ENCODE results near the gene CLNK.

The CLNK gene

GRCh38 chr4:10455133-10455532, 229.4 kb downstream of the CLNK start:
- no peak for DNase-seq (ENCODE audit: low read depth in 3 of 3)

- DNase-seq (ENCODE audit: low read depth in 3 of 3) = no peak
These were observed 229.8 kb downstream of the CLNK start for GRCh38 chr4:10454726-10455125.

GRCh38 chr4:10454121-10454520, 230.4 kb downstream of the CLNK start:
- DNase-seq (ENCODE audit: low read depth in 3 of 3) = no peak

DNA sequence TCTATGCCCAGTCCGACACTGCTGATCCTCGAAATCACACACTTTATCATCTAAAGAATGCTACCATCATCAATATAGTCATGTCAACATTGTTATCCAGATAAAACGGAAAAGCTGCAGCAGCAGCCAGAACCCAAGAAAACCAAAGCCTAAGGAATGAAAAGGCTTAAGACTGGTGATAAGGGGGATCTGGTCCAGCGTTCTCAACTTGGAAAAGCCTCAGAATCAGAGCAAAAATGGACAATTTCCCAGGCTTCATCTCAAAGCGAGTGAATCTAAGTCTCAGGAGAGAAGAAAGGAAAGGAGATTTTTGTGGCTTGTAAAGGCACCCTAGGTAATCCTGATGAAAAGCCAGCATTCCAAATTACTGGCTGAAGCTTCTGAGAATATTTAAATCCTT, 235.6 kb downstream of the CLNK start:
- DNase-seq (ENCODE audit: low read depth in 3 of 3) = no peak

DNA sequence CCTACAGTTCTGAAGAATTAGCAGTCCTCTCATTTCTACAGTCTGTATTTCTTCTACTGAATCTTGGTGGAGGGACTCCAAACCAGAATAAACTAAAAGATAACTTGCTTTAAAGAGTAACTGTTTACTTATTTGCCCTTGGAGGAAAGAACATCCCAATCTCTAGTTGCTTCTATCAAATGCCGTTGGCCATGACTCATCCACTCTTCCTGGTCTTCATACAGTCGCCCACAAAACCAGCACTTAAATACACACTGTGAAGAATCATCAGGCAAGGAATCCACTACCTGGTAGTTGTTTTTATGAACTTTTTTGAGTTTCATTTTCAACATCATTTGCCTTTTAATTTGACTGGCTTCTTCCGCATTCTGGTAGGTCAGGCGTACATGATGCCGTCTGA, 241.6 kb downstream of the CLNK start:
- DNase-seq (ENCODE audit: low read depth in 3 of 3) = no peak

DNA sequence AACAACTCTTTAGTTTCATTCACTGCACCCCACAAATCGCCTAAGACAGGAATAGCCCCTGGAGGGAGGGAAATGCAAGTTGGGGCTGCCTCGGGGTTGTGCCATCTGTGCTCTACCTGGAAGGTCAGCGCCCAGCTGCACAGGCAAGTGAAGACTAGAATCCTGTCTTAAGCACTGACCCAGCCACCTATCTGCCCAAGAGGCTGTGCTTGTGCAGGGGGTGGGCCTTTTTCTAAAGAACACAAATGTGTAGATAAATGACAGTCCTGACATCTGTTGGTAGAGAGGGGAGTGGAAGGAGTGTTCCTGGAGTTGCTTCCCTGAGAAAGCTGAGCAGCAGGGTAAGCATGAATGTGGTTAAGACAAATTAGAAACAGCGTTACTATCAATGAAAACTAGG, 243.1 kb downstream of the CLNK start:
- DNase-seq (ENCODE audit: low read depth in 3 of 3) = no peak

DNA sequence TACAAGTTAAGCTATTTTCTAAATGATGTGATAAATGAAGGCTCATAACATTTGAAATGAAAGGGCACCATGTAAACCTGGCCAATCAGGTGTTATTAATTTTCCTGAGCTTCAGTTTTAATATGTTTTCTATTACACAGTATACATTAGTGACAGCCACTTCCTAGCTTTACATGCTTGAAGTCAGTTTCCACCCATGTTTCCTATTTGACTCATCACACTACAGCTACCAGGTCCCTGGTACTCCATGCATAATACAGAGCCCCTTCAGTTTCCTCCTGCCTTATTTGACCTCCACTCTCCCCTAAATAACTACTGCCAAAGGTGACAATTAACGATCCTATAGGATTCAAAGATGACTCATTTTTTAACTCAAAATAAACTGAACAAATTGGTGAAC, 245.6 kb downstream of the CLNK start:
- no peak for DNase-seq (ENCODE audit: low read depth in 3 of 3)

DNA sequence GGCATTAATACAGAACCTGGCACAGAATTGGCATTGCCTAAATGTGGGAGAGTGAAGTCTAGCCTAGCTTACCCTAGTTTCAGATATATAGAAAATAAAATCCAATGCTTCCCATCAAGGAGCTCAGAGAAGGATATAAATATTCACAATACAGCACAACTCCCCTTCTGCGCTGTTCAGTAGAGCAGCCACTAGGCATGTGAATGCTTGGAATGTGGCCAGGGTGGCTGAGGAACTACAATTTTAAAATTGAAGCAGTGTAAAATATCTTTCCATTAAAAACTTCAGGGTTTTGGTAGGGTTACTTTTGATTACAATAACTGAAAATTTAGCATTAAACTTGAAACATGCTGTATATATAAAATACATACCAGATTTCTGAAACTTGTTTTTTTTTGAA, 246.8 kb downstream of the CLNK start:
- DNase-seq (ENCODE audit: low read depth in 3 of 3) = no peak

Data from stimulated activated CD4-positive, alpha-beta T cell treated with anti-CD3 and anti-CD28 coated beads, TNF-alpha, amount 100 ng/mL, for 48 hours (primary cell).